GM21723 (cell line): ENCODE data around the gene CCDC71L.

Source experiments
- ATAC-seq: cut with Tn5 transposase; IDR thresholded peaks from one replicate; pipeline ENCODE4 v1.9.1; 2021; ENCODE audit warnings: mild to moderate bottlenecking, moderate library complexity; ENCODE audit not compliant: unreplicated experiment

The CCDC71L gene

GRCh38 chr7:106659166-106659962, 1.6 kb downstream of the CCDC71L start:
- ATAC-seq = no peak

- no peak for ATAC-seq
Observed at GRCh38 chr7:106658316-106659165, 2.4 kb downstream of the CCDC71L start.

- ATAC-seq = no peak
Observed at GRCh38 chr7:106657085-106657991, 3.6 kb downstream of the CCDC71L start.

- no peak for ATAC-seq
Observed at GRCh38 chr7:106655703-106656498, 5.1 kb downstream of the CCDC71L start.

- ATAC-seq = no peak
Observed at GRCh38 chr7:106653488-106653887, 7.5 kb downstream of the CCDC71L start.

- ATAC-seq = no peak
Observed at GRCh38 chr7:106652909-106653308, 8.0 kb downstream of the CCDC71L start.

GRCh38 chr7:106652092-106652491, 8.9 kb downstream of the CCDC71L start:
- no peak for ATAC-seq

- ATAC-seq = no peak
Observed at GRCh38 chr7:106646256-106646655, 14.7 kb downstream of the CCDC71L start.

GRCh38 chr7:106644999-106645398, 16.0 kb downstream of the CCDC71L start:
- no peak for ATAC-seq

GRCh38 chr7:106643216-106644000, 17.6 kb downstream of the CCDC71L start:
- ATAC-seq = no peak

GRCh38 chr7:106641416-106641815, 19.5 kb downstream of the CCDC71L start:
- ATAC-seq = no peak

- ATAC-seq = no peak
Observed at GRCh38 chr7:106640368-106641141, 20.4 kb downstream of the CCDC71L start.

GRCh38 chr7:106639476-106640334, 21.3 kb downstream of the CCDC71L start:
- ATAC-seq = no peak

- ATAC-seq = no peak
Observed at GRCh38 chr7:106635411-106635810, 25.5 kb downstream of the CCDC71L start.

GRCh38 chr7:106634958-106635357, 26.0 kb downstream of the CCDC71L start:
- no peak for ATAC-seq

GRCh38 chr7:106630648-106631047, 30.3 kb downstream of the CCDC71L start:
- ATAC-seq = no peak

- no peak for ATAC-seq
Observed at GRCh38 chr7:106629516-106629915, 31.4 kb downstream of the CCDC71L start.
